Lower lobe of right lung (tissue), 2 donors: Measurements from ENCODE around the gene RAB3IP. TPM values are rescaled to one million over a fixed set of nuclear protein-coding genes. Genes with fewer than 3 reads are reported as not detected.

Experiments used
- ATAC-seq, 2 donors: fragments of 200-7000 bp; cut with Tn5 transposase; one replicate each; pipeline ENCODE4 v1.9.1; 2020 to 2022; ENCODE audit warnings: mild to moderate bottlenecking in 2 of 2, moderate library complexity in 2 of 2
- DNase-seq: peaks from one replicate; pipeline ENCODE4 v3.0.0-alpha.2; 2020
- H3K27ac ChIP-seq: fragments of 200-600 bp; one replicate; pipeline ENCODE4 v1.8.0; 2022
- H3K27me3 ChIP-seq: fragments of 200-600 bp; one replicate; pipeline ENCODE4 v1.8.0; 2022; ENCODE audit warnings: low read depth
- H3K36me3 ChIP-seq: fragments of 200-600 bp; one replicate; pipeline ENCODE4 v1.8.0; 2022; ENCODE audit warnings: mild to moderate bottlenecking
- H3K4me1 ChIP-seq: fragments of 200-600 bp; one replicate; pipeline ENCODE4 v1.8.0; 2022
- H3K4me3 ChIP-seq: fragments of 200-600 bp; one replicate; pipeline ENCODE4 v1.8.0; 2022; ENCODE audit warnings: mild to moderate bottlenecking
- H3K9me3 ChIP-seq: fragments of 200-600 bp; one replicate; pipeline ENCODE4 v1.8.0; 2022
- intact Hi-C: fragments of 100-400 bp; cut with DNase I; formaldehyde crosslinking; loops from one replicate; pipeline ENCODE4 v1.11.0; 2022
- total RNA-seq: library from RNA; stranded (reverse); fragmentation: NEBNext Ultra II Directional; extraction: Animal tissue kit (Norgen Biotek cat#: 25700); gene quantifications from one replicate; pipeline ENCODE4 v1.2.1, GENCODE V29; 2021
- TF ChIP-seq, protein P1 (sequence below): fragments of 200-600 bp; IDR thresholded peaks from one replicate; pipeline ENCODE4 v1.8.0; 2022; ENCODE audit warnings: antibody characterized with exemption, mild to moderate bottlenecking
- donor health status: DM: no; HTN: yes; CAD: no; lungs with severe emphysema.

The RAB3IP gene
- total RNA-seq, 1 donor from 2014 or later, result 28.2 TPM

GRCh38 chr12:69739287-69740191, 879 bp downstream of the RAB3IP start:
- Histone ChIP-seq H3K27ac (peak overlapping the region; percentile 86), H3K4me3 (peak overlapping the region; percentile 78), H3K36me3 (no peaks in the 10 kb centered on the region), H3K4me1 (peaks cover 8% of the 10 kb centered on the region), H3K9me3 (no peaks in the 10 kb centered on the region), H3K27me3 (no peaks in the 10 kb centered on the region)
- ATAC-seq, result peak; percentile 77 to 81
- TF ChIP-seq, protein P1, sequence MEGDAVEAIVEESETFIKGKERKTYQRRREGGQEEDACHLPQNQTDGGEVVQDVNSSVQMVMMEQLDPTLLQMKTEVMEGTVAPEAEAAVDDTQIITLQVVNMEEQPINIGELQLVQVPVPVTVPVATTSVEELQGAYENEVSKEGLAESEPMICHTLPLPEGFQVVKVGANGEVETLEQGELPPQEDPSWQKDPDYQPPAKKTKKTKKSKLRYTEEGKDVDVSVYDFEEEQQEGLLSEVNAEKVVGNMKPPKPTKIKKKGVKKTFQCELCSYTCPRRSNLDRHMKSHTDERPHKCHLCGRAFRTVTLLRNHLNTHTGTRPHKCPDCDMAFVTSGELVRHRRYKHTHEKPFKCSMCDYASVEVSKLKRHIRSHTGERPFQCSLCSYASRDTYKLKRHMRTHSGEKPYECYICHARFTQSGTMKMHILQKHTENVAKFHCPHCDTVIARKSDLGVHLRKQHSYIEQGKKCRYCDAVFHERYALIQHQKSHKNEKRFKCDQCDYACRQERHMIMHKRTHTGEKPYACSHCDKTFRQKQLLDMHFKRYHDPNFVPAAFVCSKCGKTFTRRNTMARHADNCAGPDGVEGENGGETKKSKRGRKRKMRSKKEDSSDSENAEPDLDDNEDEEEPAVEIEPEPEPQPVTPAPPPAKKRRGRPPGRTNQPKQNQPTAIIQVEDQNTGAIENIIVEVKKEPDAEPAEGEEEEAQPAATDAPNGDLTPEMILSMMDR, result no peak
- intact Hi-C loops, result no loop called here
- DNase-seq, result peak; percentile 72

GRCh38 chr12:69744109-69744508, 5.4 kb downstream of the RAB3IP start:
- Histone ChIP-seq H3K27ac (no peak overlapping the region), H3K4me1 (peaks cover 8% of the 10 kb centered on the region), H3K4me3 (no peak overlapping the region), H3K27me3 (no peaks in the 10 kb centered on the region), H3K36me3 (no peaks in the 10 kb centered on the region), H3K9me3 (no peaks in the 10 kb centered on the region)
- ATAC-seq, result no peak
- TF ChIP-seq, protein P1, result no peak
- intact Hi-C loops, result no loop called here
- no peak for DNase-seq

DNA sequence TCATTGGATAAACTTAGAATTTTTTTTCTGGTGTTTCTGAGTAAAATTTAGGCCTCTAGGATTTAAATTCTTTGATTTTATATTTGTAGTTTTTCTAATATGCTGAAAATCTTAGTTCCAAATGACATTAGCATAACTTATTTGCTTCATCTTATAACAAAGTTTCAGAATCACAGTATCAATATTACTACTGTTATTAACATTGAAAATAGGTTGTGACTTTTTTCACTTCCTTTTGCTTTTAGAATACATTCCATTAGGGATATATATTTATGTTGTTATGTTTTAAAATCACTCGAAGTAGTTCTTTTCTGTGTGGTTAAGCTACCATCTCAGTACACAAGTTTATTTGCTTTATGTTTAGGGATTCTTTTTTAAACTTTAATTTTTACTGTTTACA, 12.8 kb downstream of the RAB3IP start:
- no peaks in the 10 kb centered on the region for H3K9me3 ChIP-seq
- TF ChIP-seq, protein P1, result no peak
- ATAC-seq (no peak), DNase-seq (no peak)
- no peak overlapping the region for H3K27ac ChIP-seq
- H3K27me3 ChIP-seq, result no peaks in the 10 kb centered on the region
- peaks cover 9% of the 10 kb centered on the region for H3K36me3 ChIP-seq
- intact Hi-C loops, result no loop called here
- no peaks in the 10 kb centered on the region for H3K4me1 ChIP-seq
- H3K4me3 ChIP-seq, result no peak overlapping the region

- H3K27me3 ChIP-seq, result no peaks in the 10 kb centered on the region
- no peak for DNase-seq
- H3K36me3 ChIP-seq, result peaks cover 12% of the 10 kb centered on the region
- H3K27ac ChIP-seq, result no peak overlapping the region
- no peaks in the 10 kb centered on the region for H3K9me3 ChIP-seq
- intact Hi-C loops, result no loop called here
- H3K4me1 ChIP-seq, result no peaks in the 10 kb centered on the region
- H3K4me3 ChIP-seq, result no peak overlapping the region
- no peak for ATAC-seq
- TF ChIP-seq, protein P1, result no peak
These were observed 16.6 kb downstream of the RAB3IP start for GRCh38 chr12:69755302-69755701.

DNA sequence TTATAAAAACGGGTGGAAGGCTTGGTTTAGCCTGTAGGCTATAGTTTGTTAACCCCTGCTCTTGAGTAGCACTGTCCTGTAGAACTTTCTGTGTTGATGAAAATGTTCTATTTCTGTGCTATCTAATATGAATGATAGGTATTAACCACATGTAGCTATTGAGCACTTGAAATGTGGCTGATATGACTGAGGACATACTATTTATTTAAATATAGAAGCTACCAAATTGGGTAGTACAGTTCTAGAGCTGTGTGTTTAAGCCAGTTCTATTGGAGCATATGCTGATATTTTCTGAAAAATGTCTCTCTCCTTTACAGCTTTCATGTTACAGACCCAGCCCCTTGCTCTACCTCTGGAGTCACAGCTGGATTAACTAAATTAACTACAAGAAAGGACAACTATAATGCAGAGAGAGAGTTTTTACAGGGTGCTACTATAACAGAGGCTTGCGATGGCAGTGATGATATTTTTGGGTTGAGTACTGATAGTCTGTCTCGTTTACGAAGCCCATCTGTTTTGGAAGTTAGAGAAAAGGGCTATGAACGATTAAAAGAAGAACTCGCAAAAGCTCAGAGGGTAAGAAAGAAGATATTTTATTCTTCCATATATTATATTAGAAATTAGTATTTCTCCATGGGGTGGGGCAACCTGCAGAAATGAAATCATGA, 17.6 kb downstream of the RAB3IP start:
- DNase-seq (no peak), ATAC-seq (no peak)
- Histone ChIP-seq H3K4me1 (no peaks in the 10 kb centered on the region), H3K27me3 (no peaks in the 10 kb centered on the region), H3K4me3 (no peak overlapping the region), H3K9me3 (no peaks in the 10 kb centered on the region), H3K36me3 (peaks cover 12% of the 10 kb centered on the region), H3K27ac (no peak overlapping the region)
- TF ChIP-seq, protein P1, result no peak
- intact Hi-C loops, result no loop called here
